Mucosa of rectum (tissue), 2 donors: ENCODE results near the gene CAND2.

Experiments used
- H3K27ac ChIP-seq, 2 donors: one replicate each; pipeline ENCODE4 v1.7.0; 2013; ENCODE audit warnings: inconsistent platforms in 2 of 2, low read depth in 2 of 2, low read length in 2 of 2
- H3K27me3 ChIP-seq, 2 donors: one replicate each; pipeline ENCODE4 v1.7.0; 2013; ENCODE audit warnings: low read length in 2 of 2; ENCODE audit not compliant: control insufficient read depth in 2 of 2, insufficient read depth in 2 of 2
- H3K36me3 ChIP-seq, 2 donors: one replicate each; pipeline ENCODE4 v1.7.0; 2013; ENCODE audit warnings: low read length in 2 of 2; ENCODE audit not compliant: control insufficient read depth in 2 of 2, insufficient read depth in 2 of 2
- H3K4me1 ChIP-seq, 2 donors: one replicate each; pipeline ENCODE4 v1.7.0; 2013; ENCODE audit warnings: low read length in 2 of 2, mild to moderate bottlenecking in 1 of 2; ENCODE audit not compliant: control insufficient read depth in 2 of 2, insufficient read depth in 2 of 2
- H3K4me3 ChIP-seq, 2 donors: one replicate each; pipeline ENCODE4 v1.7.0; 2013; ENCODE audit warnings: low read length in 2 of 2
- H3K9ac ChIP-seq, 2 donors: one replicate each; pipeline ENCODE4 v1.7.0; 2013; ENCODE audit warnings: low read length in 2 of 2, low read depth in 1 of 2, mild to moderate bottlenecking in 1 of 2
- H3K9me3 ChIP-seq, 2 donors: one replicate each; pipeline ENCODE4 v1.7.0; 2013; ENCODE audit warnings: low read length in 2 of 2; ENCODE audit not compliant: control insufficient read depth in 2 of 2
- donor health status: healthy.
- donor health status: Normal muscosa, but diverticular disease.

CAND2 gene

DNA sequence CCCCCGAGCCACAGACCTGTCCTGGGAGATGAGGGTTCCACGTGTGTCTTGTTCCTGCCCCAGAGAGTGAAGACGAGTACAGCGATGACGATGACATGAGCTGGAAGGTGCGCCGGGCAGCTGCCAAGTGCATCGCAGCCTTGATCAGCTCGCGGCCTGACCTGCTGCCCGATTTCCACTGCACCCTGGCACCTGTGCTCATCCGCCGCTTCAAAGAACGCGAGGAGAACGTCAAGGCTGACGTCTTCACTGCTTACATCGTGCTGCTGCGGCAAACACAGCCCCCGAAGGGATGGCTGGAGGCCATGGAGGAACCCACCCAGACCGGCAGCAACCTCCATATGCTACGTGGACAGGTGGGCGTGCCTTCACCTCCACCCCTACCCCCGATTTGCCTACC is 18.6 kb downstream of the CAND2 start:
- Histone ChIP-seq H3K9ac (no peak overlapping the region), H3K27ac (no peak overlapping the region), H3K4me1 (no peaks in the 10 kb centered on the region), H3K36me3 (no peaks in the 10 kb centered on the region), H3K9me3 (no peaks in the 10 kb centered on the region), H3K27me3 (no peaks in the 10 kb centered on the region), H3K4me3 (no peak overlapping the region)

DNA sequence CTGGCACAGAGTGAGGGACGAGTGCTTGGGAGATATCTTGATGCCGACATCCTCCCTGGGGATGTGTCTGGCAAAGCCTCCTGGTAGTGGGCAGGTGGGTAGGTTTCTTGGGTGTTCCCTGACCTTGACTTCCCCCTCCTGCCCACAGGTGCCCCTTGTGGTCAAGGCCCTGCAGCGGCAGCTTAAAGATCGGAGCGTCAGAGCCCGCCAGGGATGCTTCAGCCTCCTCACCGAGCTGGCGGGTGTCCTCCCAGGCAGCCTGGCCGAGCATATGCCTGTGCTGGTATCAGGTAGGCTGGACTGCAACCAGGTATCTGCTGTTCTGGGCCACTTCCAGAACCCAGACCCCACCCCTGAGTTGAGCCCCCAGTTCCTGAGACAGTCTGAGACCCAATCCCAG is 19.2 kb downstream of the CAND2 start:
- no peak overlapping the region for H3K27ac ChIP-seq
- no peak overlapping the region for H3K4me3 ChIP-seq
- no peaks in the 10 kb centered on the region for H3K9me3 ChIP-seq
- no peak overlapping the region for H3K9ac ChIP-seq
- H3K36me3 ChIP-seq, result no peaks in the 10 kb centered on the region
- no peaks in the 10 kb centered on the region for H3K27me3 ChIP-seq
- no peaks in the 10 kb centered on the region for H3K4me1 ChIP-seq

DNA sequence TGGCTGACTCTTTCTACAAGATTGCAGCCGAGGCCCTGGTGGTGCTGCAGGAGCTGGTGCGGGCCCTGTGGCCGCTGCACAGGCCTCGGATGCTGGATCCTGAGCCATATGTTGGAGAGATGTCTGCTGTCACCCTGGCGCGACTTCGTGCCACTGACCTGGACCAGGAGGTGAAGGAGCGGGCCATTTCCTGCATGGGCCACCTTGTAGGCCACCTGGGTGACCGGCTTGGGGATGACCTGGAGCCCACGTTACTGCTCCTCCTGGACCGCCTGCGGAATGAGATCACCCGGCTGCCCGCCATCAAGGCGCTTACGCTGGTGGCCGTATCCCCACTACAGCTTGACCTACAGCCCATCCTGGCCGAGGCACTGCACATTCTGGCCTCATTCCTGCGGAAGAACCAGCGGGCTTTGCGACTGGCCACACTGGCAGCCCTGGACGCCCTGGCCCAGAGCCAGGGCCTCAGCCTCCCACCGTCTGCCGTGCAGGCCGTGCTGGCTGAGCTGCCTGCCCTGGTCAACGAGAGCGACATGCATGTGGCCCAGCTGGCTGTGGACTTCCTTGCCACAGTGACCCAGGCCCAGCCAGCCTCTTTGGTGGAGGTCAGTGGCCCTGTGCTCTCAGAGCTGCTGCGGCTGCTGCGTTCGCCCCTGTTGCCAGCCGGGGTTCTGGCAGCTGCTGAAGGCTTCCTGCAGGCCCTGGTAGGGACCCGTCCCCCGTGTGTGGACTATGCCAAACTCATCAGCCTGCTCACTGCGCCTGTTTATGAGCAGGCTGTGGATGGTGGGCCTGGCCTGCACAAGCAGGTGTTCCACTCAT is 20.3 kb downstream of the CAND2 start:
- no peaks in the 10 kb centered on the region for H3K9me3 ChIP-seq
- H3K27me3 ChIP-seq, result no peaks in the 10 kb centered on the region
- no peak overlapping the region for H3K4me3 ChIP-seq
- H3K36me3 ChIP-seq, result no peaks in the 10 kb centered on the region
- H3K27ac ChIP-seq, result no peak overlapping the region
- H3K9ac ChIP-seq, result no peak overlapping the region
- H3K4me1 ChIP-seq, result no peaks in the 10 kb centered on the region

DNA sequence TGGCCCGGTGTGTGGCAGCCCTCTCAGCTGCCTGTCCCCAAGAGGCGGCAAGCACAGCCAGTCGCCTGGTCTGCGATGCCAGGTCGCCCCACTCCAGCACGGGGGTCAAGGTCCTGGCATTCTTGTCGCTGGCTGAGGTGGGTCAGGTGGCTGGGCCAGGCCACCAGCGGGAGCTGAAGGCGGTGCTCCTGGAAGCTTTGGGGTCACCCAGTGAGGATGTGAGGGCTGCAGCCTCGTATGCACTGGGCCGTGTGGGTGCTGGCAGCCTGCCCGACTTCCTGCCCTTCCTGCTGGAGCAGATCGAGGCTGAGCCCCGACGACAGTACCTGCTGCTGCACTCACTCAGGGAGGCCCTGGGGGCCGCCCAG is 20.8 kb downstream of the CAND2 start:
- Histone ChIP-seq H3K4me1 (no peaks in the 10 kb centered on the region), H3K9me3 (no peaks in the 10 kb centered on the region), H3K9ac (no peak overlapping the region), H3K27me3 (no peaks in the 10 kb centered on the region), H3K27ac (no peak overlapping the region), H3K36me3 (no peaks in the 10 kb centered on the region), H3K4me3 (no peak overlapping the region)

DNA sequence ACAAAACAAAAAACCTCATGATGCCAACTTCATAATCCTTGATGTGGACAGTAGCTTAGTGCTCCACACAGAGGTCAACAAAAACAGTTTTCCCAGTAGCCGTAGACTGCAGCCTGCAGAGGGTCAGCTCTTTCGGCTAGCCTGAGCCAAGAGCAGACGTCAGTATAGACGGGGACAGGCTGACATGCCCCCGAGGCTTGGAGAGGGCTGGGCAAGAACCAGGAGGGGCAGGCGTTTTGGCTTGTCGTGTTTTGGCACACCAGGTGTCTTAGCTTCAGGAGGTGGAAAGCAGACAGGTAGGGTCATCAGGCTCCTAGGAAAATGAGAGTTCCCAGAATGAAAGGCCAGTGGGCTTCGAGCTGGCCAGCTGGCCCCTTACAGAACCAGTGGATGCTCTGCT is 21.8 kb downstream of the CAND2 start:
- Histone ChIP-seq H3K9me3 (no peaks in the 10 kb centered on the region), H3K36me3 (no peaks in the 10 kb centered on the region), H3K27me3 (no peaks in the 10 kb centered on the region), H3K4me3 (no peak overlapping the region), H3K27ac (no peak overlapping the region), H3K9ac (no peak overlapping the region), H3K4me1 (no peaks in the 10 kb centered on the region)

DNA sequence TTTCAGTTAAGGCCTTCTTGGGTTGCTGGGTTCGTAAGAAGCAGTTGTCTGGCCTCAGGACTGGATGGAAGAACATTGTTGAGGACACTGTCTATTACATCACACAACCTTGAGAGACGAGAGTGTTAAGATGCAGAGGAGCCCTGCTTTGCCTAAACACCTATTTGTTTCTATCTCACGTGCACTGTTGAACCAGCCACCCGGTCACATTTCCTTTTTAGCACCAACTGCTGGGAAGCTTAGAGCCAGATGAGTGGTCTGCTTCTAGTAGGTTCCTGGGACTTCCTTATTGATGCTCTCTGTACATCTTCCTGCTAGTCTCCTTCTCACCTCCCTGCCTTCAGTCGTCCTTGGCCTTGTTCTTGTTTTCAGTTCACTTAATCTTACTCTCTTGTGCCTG is 22.3 kb downstream of the CAND2 start:
- H3K36me3 ChIP-seq, result no peaks in the 10 kb centered on the region

DNA sequence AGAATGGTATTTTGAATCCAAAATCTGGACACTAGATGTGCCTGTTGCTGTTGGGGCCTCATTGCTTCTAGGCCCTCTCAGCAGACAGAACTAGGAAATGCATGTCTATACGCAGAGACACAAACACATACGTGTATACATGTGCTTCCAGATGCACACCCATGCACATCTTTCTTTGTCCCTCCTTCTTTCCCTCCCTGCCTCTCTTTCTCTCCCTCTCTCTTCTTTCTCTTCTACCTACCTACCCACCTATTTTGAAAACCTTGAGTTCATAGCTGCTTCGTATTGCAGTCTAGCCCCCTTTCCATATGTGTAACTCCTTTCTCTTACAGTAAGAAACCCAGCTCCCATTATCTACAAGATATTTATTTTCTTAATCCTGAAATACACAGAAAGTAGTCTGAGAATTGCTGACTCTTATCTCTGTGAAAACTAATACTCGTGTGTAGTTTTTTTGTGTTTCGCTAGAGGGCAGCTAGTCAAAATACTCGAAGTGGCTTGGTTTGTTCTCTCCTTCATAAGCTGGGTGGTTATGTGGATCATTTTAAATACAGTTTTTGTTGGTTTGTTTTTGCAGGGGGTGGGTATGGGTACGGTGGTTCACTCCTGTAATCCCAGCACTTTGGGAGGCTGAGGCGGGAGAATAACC is 26.4 kb downstream of the CAND2 start:
- H3K9ac ChIP-seq, result no peak overlapping the region
- no peaks in the 10 kb centered on the region for H3K4me1 ChIP-seq
- H3K27ac ChIP-seq, result no peak overlapping the region
- H3K4me3 ChIP-seq, result no peak overlapping the region
- no peaks in the 10 kb centered on the region for H3K36me3 ChIP-seq
- no peaks in the 10 kb centered on the region for H3K9me3 ChIP-seq
- H3K27me3 ChIP-seq, result no peaks in the 10 kb centered on the region

More for the DNA sequence above, 22.3 kb downstream of the CAND2 start:
- Histone ChIP-seq H3K4me3 (no peak overlapping the region), H3K27ac (no peak overlapping the region), H3K9me3 (no peaks in the 10 kb centered on the region), H3K9ac (no peak overlapping the region), H3K4me1 (no peaks in the 10 kb centered on the region), H3K27me3 (no peaks in the 10 kb centered on the region)

DNA sequence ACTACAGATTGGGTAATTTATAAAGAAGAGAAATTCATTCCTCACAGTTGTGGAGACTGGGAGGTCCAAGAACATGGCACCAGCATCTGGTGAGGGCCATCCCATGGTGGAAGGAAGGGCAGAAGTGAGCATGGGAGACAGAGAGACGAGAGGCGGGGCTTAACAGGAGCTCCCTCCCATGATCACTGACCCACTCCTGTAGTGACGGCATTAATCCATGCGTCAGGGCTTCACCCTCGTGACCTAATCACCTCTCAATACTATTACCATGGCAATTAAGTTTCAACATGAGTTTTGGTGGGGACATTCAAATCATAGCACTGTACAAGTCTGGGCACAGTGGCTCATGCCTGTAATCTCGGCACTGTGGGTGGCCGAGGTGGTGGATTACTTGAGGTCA is 27.8 kb downstream of the CAND2 start:
- H3K4me3 ChIP-seq, result no peak overlapping the region
- H3K9ac ChIP-seq, result no peak overlapping the region
- H3K27me3 ChIP-seq, result no peaks in the 10 kb centered on the region
- H3K27ac ChIP-seq, result no peak overlapping the region
- H3K9me3 ChIP-seq, result no peaks in the 10 kb centered on the region
- H3K36me3 ChIP-seq, result no peaks in the 10 kb centered on the region
- H3K4me1 ChIP-seq, result no peaks in the 10 kb centered on the region

DNA sequence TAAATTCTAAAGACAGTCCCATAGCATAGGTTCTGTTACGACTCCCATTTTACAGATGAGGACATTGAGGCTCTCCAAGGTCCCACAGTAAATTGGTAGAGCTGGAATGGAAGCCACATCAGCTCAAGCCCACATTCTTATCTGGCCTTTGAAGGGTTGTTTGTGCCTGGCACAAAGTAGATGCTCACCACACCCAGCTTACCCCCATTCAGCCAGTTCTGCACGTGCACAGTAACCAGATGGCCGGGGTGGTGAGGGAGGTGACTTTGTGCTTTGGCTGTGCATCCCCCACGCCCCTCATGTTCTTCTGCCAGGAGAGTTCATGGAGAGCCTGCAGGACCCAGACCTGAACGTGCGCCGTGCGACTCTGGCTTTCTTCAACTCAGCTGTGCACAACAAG is 28.7 kb downstream of the CAND2 start:
- no peak overlapping the region for H3K4me3 ChIP-seq
- H3K36me3 ChIP-seq, result no peaks in the 10 kb centered on the region
- no peaks in the 10 kb centered on the region for H3K4me1 ChIP-seq
- H3K27ac ChIP-seq, result no peak overlapping the region
- H3K9me3 ChIP-seq, result no peaks in the 10 kb centered on the region
- no peaks in the 10 kb centered on the region for H3K27me3 ChIP-seq
- no peak overlapping the region for H3K9ac ChIP-seq

DNA sequence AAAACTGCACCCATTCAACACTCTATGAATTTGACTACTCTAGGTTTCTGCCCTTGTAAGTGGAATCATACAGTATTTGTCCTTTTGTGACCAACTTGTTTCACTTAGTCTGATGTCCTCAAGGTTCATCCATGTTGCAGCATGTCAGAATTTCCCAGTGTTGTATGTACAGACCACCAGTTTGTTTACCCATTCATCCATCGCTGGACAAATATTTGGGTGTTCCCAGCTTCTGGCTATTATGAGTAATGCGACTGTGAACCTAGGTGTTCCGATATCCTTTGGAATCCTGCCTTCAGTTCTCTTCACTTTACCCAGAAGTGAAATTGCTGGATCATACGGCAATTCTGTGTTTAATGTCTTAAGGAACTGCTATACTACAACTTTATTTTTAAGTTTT is 32.3 kb downstream of the CAND2 start:
- Histone ChIP-seq H3K36me3 (peaks cover 12 to 23% of the 10 kb centered on the region in 2 donors), H3K4me3 (no peak overlapping the region), H3K27ac (no peak overlapping the region), H3K9me3 (no peaks in the 10 kb centered on the region), H3K27me3 (no peaks in the 10 kb centered on the region), H3K9ac (no peak overlapping the region), H3K4me1 (no peaks in the 10 kb centered on the region)
